A673 (cell line): ENCODE measurements around the gene SLC35A2.

ENCODE experiments used
- CTCF ChIP-seq: fragments of 300-800, 200-600 bp; sonication (generic); conservative IDR thresholded peaks from 2 replicates; pipeline ENCODE4 v1.5.1; 2017; ENCODE audit warnings: low read depth, mild to moderate bottlenecking, antibody characterized with exemption, low read length, moderate library complexity, mixed read lengths
- EZH2 ChIP-seq: fragments of 200-600 bp; sonication (generic); IDR thresholded peaks from 2 replicates; pipeline ENCODE4 v1.6.1; 2017; ENCODE audit warnings: borderline replicate concordance, low read depth, mild to moderate bottlenecking, mixed read lengths, antibody characterized with exemption, low read length; ENCODE audit not compliant: poor library complexity, severe bottlenecking

GRCh38 chrX:48936429-48937053 is 25.1 kb upstream of the SLC35A2 start:
- TF ChIP-seq CTCF (no peak), EZH2 (no peak)
